ENCODE data around the gene TMED1.

GRCh38 chr19:10884274-10884673 is 48.3 kb upstream of the TMED1 start:
- TF ChIP-seq CTCF (IDR thresholded peaks at IDR 0.05; ENCODE audit: low read depth, low read length, poor library complexity, severe bottlenecking) (no peak), EZH2phosphoT487 (IDR thresholded peaks at IDR 0.05; ENCODE audit: borderline replicate concordance, low read length) (no peak)
